Measurements from ENCODE around the gene RSPH6A. TPM values are rescaled to one million over a fixed set of nuclear protein-coding genes. Genes with fewer than 3 reads are reported as not detected.
A peak's percentile ranks its signal among the peaks of the same experiment; 100 is the strongest.

The RSPH6A gene
- total RNA-seq, 4 donors from 2014 or later = 1.1 TPM; not detected in 3

DNA sequence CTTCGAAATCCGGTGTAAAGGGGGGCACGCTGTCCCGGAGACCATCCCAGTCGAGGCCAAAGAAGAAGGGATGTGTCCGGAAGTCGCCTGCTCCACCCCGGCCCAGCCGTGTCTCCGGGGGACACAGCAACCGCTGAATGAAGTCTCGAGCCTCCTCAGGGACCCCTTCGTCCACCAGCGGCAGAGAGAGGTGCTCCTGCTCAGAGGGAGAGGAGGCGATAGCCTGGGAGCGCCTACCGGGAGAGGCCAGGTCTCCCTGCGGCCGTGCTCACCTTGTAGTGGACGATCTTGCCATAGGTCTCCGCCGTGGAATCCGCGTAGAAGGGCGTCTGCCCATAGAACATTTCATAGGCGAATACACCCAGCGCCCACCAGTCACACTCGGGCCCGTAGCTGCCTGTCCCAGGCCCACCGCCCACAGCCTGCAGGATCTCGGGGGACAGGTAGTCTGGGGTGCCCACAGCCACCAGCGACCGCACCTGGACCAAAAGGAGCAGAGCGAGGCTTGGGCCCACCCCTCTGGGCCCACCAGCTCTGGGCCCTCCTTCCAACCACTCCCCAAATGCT is 37.6 kb downstream of the RSPH6A start:
- intact Hi-C loops (cut with DNase I; ENCODE audit: low total_unique reads) = no loop called here

DNA sequence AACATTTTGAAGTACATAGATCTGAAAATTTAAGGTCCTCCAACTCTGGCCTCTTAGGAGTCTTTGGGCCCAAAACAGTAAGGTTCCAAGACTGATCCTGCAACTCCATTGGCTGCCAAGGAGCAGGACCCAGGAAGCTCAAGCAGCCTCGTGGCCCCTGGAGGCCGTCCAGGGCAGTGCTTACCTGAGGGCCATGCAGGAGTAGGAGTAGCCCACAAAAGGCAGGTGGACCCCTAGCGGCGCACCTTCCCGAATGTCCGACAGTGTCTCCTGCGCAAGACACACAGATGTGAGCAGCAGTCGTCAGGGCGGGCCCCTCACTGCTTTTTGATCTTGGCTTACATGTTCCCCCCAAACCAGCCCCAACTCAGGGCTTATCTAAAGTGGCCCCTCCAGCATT is 40.3 kb downstream of the RSPH6A start:
- Histone ChIP-seq H3K4me3 (no peak overlapping the region), H3K4me1 (peaks cover 5 to 32% (median 27%) of the 10 kb centered on the region in 4 donors), H3K36me3 (no peaks in the 10 kb centered on the region), H3K9me3 (no peaks in the 10 kb centered on the region), H3K27me3 (no peaks in the 10 kb centered on the region), H3K27ac (peak overlapping the region in 3 of 4 donors; percentile 18 to 34 (median 29))
- DNase-seq = peak; percentile 59
- in situ Hi-C loops (cut with MboI; ENCODE audit: low pct_ligation_motif_present in 1 of 4, low pct_unique_long_range_greater_than_20kb in 1 of 4, low sequenced_read_pairs in 3 of 4) (no loop called here), intact Hi-C loops (cut with DNase I; ENCODE audit: low total_unique reads) (no loop called here)
- 62% methylated on average over 9 of the region's 9 CpGs; no CpG with 5 or more reads in 1 of the 2 donors for WGBS, 2 donors (ENCODE audit: low coverage in 1 of 2)
- TF ChIP-seq EP300 (IDR thresholded peaks at IDR 0.05; ENCODE audit: low read depth) (no peak), POLR2AphosphoS5 (IDR thresholded peaks at IDR 0.05) (no peak), POLR2A (IDR thresholded peaks at IDR 0.05) (no peak)
- TF ChIP-seq, protein P1, sequence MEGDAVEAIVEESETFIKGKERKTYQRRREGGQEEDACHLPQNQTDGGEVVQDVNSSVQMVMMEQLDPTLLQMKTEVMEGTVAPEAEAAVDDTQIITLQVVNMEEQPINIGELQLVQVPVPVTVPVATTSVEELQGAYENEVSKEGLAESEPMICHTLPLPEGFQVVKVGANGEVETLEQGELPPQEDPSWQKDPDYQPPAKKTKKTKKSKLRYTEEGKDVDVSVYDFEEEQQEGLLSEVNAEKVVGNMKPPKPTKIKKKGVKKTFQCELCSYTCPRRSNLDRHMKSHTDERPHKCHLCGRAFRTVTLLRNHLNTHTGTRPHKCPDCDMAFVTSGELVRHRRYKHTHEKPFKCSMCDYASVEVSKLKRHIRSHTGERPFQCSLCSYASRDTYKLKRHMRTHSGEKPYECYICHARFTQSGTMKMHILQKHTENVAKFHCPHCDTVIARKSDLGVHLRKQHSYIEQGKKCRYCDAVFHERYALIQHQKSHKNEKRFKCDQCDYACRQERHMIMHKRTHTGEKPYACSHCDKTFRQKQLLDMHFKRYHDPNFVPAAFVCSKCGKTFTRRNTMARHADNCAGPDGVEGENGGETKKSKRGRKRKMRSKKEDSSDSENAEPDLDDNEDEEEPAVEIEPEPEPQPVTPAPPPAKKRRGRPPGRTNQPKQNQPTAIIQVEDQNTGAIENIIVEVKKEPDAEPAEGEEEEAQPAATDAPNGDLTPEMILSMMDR (IDR thresholded peaks at IDR 0.05) = peak; percentile 10 to 63 (median 40)

More for the DNA sequence above, 37.6 kb downstream of the RSPH6A start:
- in situ Hi-C loops (cut with MboI; ENCODE audit: low pct_ligation_motif_present in 1 of 4, low pct_unique_long_range_greater_than_20kb in 1 of 4, low sequenced_read_pairs in 3 of 4) = no loop called here
- Histone ChIP-seq H3K27me3 (no peaks in the 10 kb centered on the region), H3K27ac (no peak overlapping the region), H3K4me1 (peaks cover 5 to 43% (median 35%) of the 10 kb centered on the region in 4 donors), H3K4me3 (no peak overlapping the region), H3K36me3 (no peaks in the 10 kb centered on the region), H3K9me3 (no peaks in the 10 kb centered on the region)
- 93 to 100% methylated on average over 1 to 34 of the region's 34 CpGs for WGBS, 2 donors (ENCODE audit: low coverage in 1 of 2)
- no peak for TF ChIP-seq POLR2A (IDR thresholded peaks at IDR 0.05)
- TF ChIP-seq, protein P1 (IDR thresholded peaks at IDR 0.05) = no peak
- no peak for TF ChIP-seq POLR2AphosphoS5 (IDR thresholded peaks at IDR 0.05)
- no peak for DNase-seq

DNA sequence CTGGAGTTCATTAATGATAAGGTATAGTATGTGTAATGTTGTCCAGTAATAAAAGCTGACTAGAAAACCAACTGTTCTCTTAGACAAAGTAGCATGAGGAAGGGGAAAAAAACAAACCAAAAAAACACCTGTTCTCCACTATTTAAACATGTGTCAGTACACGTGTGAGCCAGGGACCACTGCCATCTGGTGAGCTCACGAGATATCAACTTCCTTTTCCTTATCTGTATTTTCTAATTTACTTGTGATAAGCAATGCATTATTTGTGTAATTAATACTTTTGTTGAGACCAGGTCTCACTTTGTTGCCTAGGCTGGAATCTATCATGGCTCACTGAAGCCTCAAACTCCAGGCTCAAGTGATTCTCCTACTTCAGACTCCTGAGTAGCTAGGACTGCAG is 41.7 kb downstream of the RSPH6A start:
- peak overlapping the region in 1 of 4 donors; percentile 98 for H3K27ac ChIP-seq
- DNase-seq = no peak
- H3K27me3 ChIP-seq = no peaks in the 10 kb centered on the region
- TF ChIP-seq, protein P1 (IDR thresholded peaks at IDR 0.05) = no peak
- TF ChIP-seq POLR2A (IDR thresholded peaks at IDR 0.05) (no peak), POLR2AphosphoS5 (IDR thresholded peaks at IDR 0.05) (no peak), EP300 (IDR thresholded peaks at IDR 0.05; ENCODE audit: low read depth) (no peak)
- in situ Hi-C loops (cut with MboI; ENCODE audit: low pct_ligation_motif_present in 1 of 4, low pct_unique_long_range_greater_than_20kb in 1 of 4, low sequenced_read_pairs in 3 of 4) (no loop called here), intact Hi-C loops (cut with DNase I; ENCODE audit: low total_unique reads) (no loop called here)
- no peaks in the 10 kb centered on the region for H3K36me3 ChIP-seq
- no peaks in the 10 kb centered on the region for H3K9me3 ChIP-seq
- H3K4me3 ChIP-seq = no peak overlapping the region
- H3K4me1 ChIP-seq = peaks cover 0 to 21% (median 15%) of the 10 kb centered on the region in 4 donors
- whole genome bisulfite sequencing, 2 donors (ENCODE audit: low coverage in 1 of 2) = 21 to 24% methylated on average over 2 of the region's 2 CpGs

DNA sequence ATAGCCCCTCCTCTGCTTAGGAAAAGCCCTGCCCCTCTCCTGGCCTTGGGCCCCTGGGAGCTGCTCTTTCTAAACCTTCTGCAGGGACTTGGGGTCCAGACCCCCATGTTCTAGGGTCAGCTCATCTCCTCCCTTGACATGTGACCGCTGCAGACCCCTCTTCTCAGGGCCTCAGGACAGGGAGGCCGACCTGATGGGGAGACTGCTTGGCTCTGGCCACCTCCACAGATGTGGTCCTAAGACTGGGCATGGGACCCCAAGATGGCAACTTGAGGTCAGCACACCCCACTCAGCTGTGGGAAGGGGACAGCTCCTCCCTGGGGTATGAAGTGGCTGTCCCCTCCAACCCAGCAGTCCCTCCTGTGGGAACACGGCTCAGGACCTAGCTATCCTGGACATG is 42.2 kb downstream of the RSPH6A start:
- peak overlapping the region in 2 of 4 donors; percentile 96 to 98 for H3K27ac ChIP-seq
- no peaks in the 10 kb centered on the region for H3K36me3 ChIP-seq
- no peak for DNase-seq

More for the DNA sequence above, 42.2 kb downstream of the RSPH6A start:
- intact Hi-C loops (cut with DNase I; ENCODE audit: low total_unique reads) (no loop called here), in situ Hi-C loops (cut with MboI; ENCODE audit: low pct_ligation_motif_present in 1 of 4, low pct_unique_long_range_greater_than_20kb in 1 of 4, low sequenced_read_pairs in 3 of 4) (no loop called here)
- 83% methylated on average over 3 of the region's 3 CpGs; no CpG with 5 or more reads in 1 of the 2 donors for WGBS, 2 donors (ENCODE audit: low coverage in 1 of 2)
- H3K27me3 ChIP-seq = no peaks in the 10 kb centered on the region
- peaks cover 0 to 21% (median 14%) of the 10 kb centered on the region in 4 donors for H3K4me1 ChIP-seq
- H3K4me3 ChIP-seq = no peak overlapping the region
- no peak for TF ChIP-seq EP300 (IDR thresholded peaks at IDR 0.05; ENCODE audit: low read depth)
- TF ChIP-seq POLR2A (IDR thresholded peaks at IDR 0.05) = no peak
- TF ChIP-seq, protein P1 (IDR thresholded peaks at IDR 0.05) = no peak
- TF ChIP-seq POLR2AphosphoS5 (IDR thresholded peaks at IDR 0.05) = no peak
- H3K9me3 ChIP-seq = no peaks in the 10 kb centered on the region
